Measurements from ENCODE around the gene REV1.

- TF ChIP-seq CTCF (IDR thresholded peaks at IDR 0.05) (no peak), EP300 (IDR thresholded peaks at IDR 0.05) (no peak)
Observed at GRCh38 chr2:99451280-99451679, 38.5 kb downstream of the REV1 start.

Data from sigmoid colon (tissue), 4 donors.